CD4-positive, alpha-beta T cell (primary cell): ENCODE measurements around the gene PIM2. TPM values are rescaled to one million over a fixed set of nuclear protein-coding genes. Genes with fewer than 3 reads are reported as not detected.
"Not testable (repeated sequence)": the region's sequence is repeated elsewhere in the genome, so short reads cannot be mapped to it uniquely, and the experiment has no call there.

ENCODE experiments used
- ATAC-seq: fragments of 200-7000 bp; cut with Tn5 transposase; one replicate; pipeline ENCODE4 v1.10.0; 2022; ENCODE audit warnings: mild to moderate bottlenecking; ENCODE audit not compliant: poor library complexity
- CTCF ChIA-PET: fragments of 350-600 bp; sonication (Branson Sonifier 250); formaldehyde crosslinking; loops from one replicate; lab custom pipeline; 2021; ENCODE audit warnings: antibody characterized with exemption, inconsistent platforms; lab: Charles Lee
- POLR2A ChIA-PET: fragments of 350-600 bp; sonication (Branson Sonifier 250); formaldehyde crosslinking; loops from one replicate; lab custom pipeline; 2021; ENCODE audit warnings: antibody characterized with exemption, inconsistent platforms; lab: Charles Lee
- DNase-seq, 14 experiments: peaks; one replicate each; pipeline ENCODE4 v3.0.0-alpha.2; 2013 to 2020; ENCODE audit warnings: mixed read lengths in 2 of 14
- H3K27ac ChIP-seq, 2 donors: one replicate each; pipeline versions ENCODE4 v1.5.1 to v1.7.0; 2013; ENCODE audit warnings: low read length in 2 of 2, low read depth in 1 of 2, mild to moderate bottlenecking in 1 of 2
- H3K27me3 ChIP-seq, 2 experiments: 1 replicate in 1 of 2; 2 replicates in 1 of 2; pipeline versions ENCODE4 v1.6.1 to v1.7.0; 2013; ENCODE audit warnings: low read length in 2 of 2, control low read depth in 1 of 2, mild to moderate bottlenecking in 1 of 2, moderate library complexity in 1 of 2; ENCODE audit not compliant: insufficient read depth in 2 of 2, control insufficient read depth in 1 of 2
- H3K36me3 ChIP-seq: one replicate; pipeline ENCODE4 v1.6.1; 2013; ENCODE audit warnings: low read length, control low read depth; ENCODE audit not compliant: insufficient read depth
- H3K4me1 ChIP-seq: one replicate; pipeline ENCODE4 v1.6.1; 2013; ENCODE audit warnings: low read length, control low read depth; ENCODE audit not compliant: insufficient read depth
- H3K4me3 ChIP-seq: one replicate; pipeline ENCODE4 v1.5.1; 2013; ENCODE audit warnings: mild to moderate bottlenecking, low read length, moderate library complexity
- H3K9me3 ChIP-seq, 2 experiments: 1 replicate in 1 of 2; 2 replicates in 1 of 2; pipeline versions ENCODE4 v1.6.1 to v1.7.0; 2013; ENCODE audit warnings: low read length in 2 of 2, mild to moderate bottlenecking in 2 of 2, control low read depth in 1 of 2, moderate library complexity in 1 of 2; ENCODE audit not compliant: control insufficient read depth in 1 of 2, insufficient read depth in 1 of 2
- H3K27ac Mint-ChIP-seq: one replicate; pipeline ENCODE4 v1.8.0; 2020; ENCODE audit warnings: mixed read lengths
- H3K27me3 Mint-ChIP-seq: one replicate; pipeline ENCODE4 v1.8.0; 2021; ENCODE audit warnings: mixed read lengths
- H3K36me3 Mint-ChIP-seq: one replicate; pipeline ENCODE4 v1.8.0; 2021; ENCODE audit warnings: low read depth, mixed read lengths
- H3K4me1 Mint-ChIP-seq: one replicate; pipeline ENCODE4 v1.8.0; 2021; ENCODE audit warnings: low read depth, mixed read lengths
- H3K4me3 Mint-ChIP-seq: one replicate; pipeline ENCODE4 v1.8.0; 2020; ENCODE audit warnings: mild to moderate bottlenecking, mixed read lengths
- H3K9me3 Mint-ChIP-seq: one replicate; pipeline ENCODE4 v1.8.0; 2020; ENCODE audit warnings: mixed read lengths
- CTCF ChIP-seq: fragments of 200-600 bp; IDR thresholded peaks from one replicate; pipeline ENCODE4 v1.8.0; 2022; ENCODE audit warnings: antibody characterized with exemption, mild to moderate bottlenecking
- intact Hi-C, 2 experiments: fragments of 100-400 bp; cut with DNase I in 1 of 2; cut with micrococcal nuclease in 1 of 2; formaldehyde crosslinking; loops; one replicate each; pipeline versions ENCODE4 v1.15.1 to v1.9.0; 2023 to 2025; cut with DNase I, micrococcal nuclease
- total RNA-seq, 174 experiments: library from RNA in 2 of 174; stranded (reverse) in 2 of 174; gene quantifications; one replicate each; pipeline ENCODE4 v1.2.3 and lab custom pipeline; 2021 to 2026

PIM2 gene
- total RNA-seq, 2 experiments from 2014 or later: 212 to 225 TPM

- peaks cover 20% of the 10 kb centered on the region for H3K4me1 Mint-ChIP-seq
- POLR2A ChIA-PET: interaction anchor here (0.9 to 2.8 kb wide), 7 partner anchors 14 to 207 kb away, joined by 3 to 19 read pairs (median 9); partner anchors contain the start of genes HDAC6, OTUD5, SLC35A2 and WAS
- CTCF ChIA-PET: interaction anchor here (1.1 to 2.8 kb wide), 3 partner anchors 56 to 242 kb away, joined by 4 to 11 read pairs (median 7); partner anchors contain the start of gene OTUD5
Measured at GRCh38 chrX:48890296-48890925, 28.4 kb downstream of the PIM2 start.

GRCh38 chrX:48886586-48886985, 32.2 kb downstream of the PIM2 start:
- H3K27me3 ChIP-seq, H3K36me3 ChIP-seq, H3K4me3 ChIP-seq, H3K4me3 Mint-ChIP-seq, POLR2A ChIA-PET, ATAC-seq, H3K27ac ChIP-seq, DNase-seq, H3K36me3 Mint-ChIP-seq, CTCF ChIA-PET, H3K4me1 ChIP-seq, H3K9me3 ChIP-seq, H3K9me3 Mint-ChIP-seq, H3K27ac Mint-ChIP-seq, H3K27me3 Mint-ChIP-seq: not testable (repeated sequence)
- H3K4me1 Mint-ChIP-seq: peaks cover 11% of the 10 kb centered on the region
- intact Hi-C loops: loop anchor here in 1 of 2 experiments (10.0 kb wide), 1 partner anchor 52 kb away; the partner anchor contains the start of gene PCSK1N

More at GRCh38 chrX:48890296-48890925, 28.4 kb downstream of the PIM2 start:
- Histone ChIP-seq H3K27me3 (no peaks in the 10 kb centered on the region), H3K4me3 (peak overlapping the region; percentile 60), H3K27ac (peak overlapping the region in 1 of 2 donors; percentile 29), H3K36me3 (peaks cover 19% of the 10 kb centered on the region), H3K4me1 (peaks cover 17% of the 10 kb centered on the region), H3K9me3 (no peaks in the 10 kb centered on the region)
- peak overlapping the region; percentile 82 for H3K27ac Mint-ChIP-seq
- TF ChIP-seq CTCF: no peak
- H3K9me3 Mint-ChIP-seq: no peaks in the 10 kb centered on the region
- H3K27me3 Mint-ChIP-seq: no peaks in the 10 kb centered on the region
- intact Hi-C loops: loop anchor here (2.0 to 5.0 kb wide), 3 partner anchors 26 to 152 kb away; partner anchors contain the start of gene TFE3 (in 1 of the 2)
- peak overlapping the region; percentile 94 for H3K4me3 Mint-ChIP-seq
- DNase-seq (no peak), ATAC-seq (no peak)
- peaks cover 8% of the 10 kb centered on the region for H3K36me3 Mint-ChIP-seq

GRCh38 chrX:48883729-48884128, 35.1 kb downstream of the PIM2 start:
- H3K36me3 Mint-ChIP-seq: no peaks in the 10 kb centered on the region
- no peak overlapping the region for H3K4me3 ChIP-seq
- no peak overlapping the region for H3K27ac Mint-ChIP-seq
- TF ChIP-seq CTCF: no peak
- no peaks in the 10 kb centered on the region for H3K27me3 ChIP-seq
- H3K36me3 ChIP-seq: no peaks in the 10 kb centered on the region
- H3K4me3 Mint-ChIP-seq: no peak overlapping the region
- intact Hi-C loops: loop anchor here in 1 of 2 experiments (10.0 kb wide), 1 partner anchor 49 kb away; the partner anchor contains the start of gene PCSK1N
- ChIA-PET CTCF (no interaction called here), POLR2A (no interaction called here)
- DNase-seq (no peak), ATAC-seq (no peak)
- no peaks in the 10 kb centered on the region for H3K4me1 Mint-ChIP-seq
- H3K27ac ChIP-seq: no peak overlapping the region
- no peaks in the 10 kb centered on the region for H3K9me3 Mint-ChIP-seq
- no peaks in the 10 kb centered on the region for H3K4me1 ChIP-seq
- H3K9me3 ChIP-seq: no peaks in the 10 kb centered on the region
- no peaks in the 10 kb centered on the region for H3K27me3 Mint-ChIP-seq

GRCh38 chrX:48876944-48877343, 41.9 kb downstream of the PIM2 start:
- intact Hi-C loops, H3K27ac Mint-ChIP-seq, H3K9me3 ChIP-seq, H3K27me3 ChIP-seq, H3K9me3 Mint-ChIP-seq, H3K27ac ChIP-seq, H3K27me3 Mint-ChIP-seq, H3K4me3 Mint-ChIP-seq, H3K4me1 Mint-ChIP-seq, DNase-seq, CTCF ChIA-PET, H3K4me3 ChIP-seq, H3K36me3 Mint-ChIP-seq, H3K36me3 ChIP-seq, ATAC-seq, POLR2A ChIA-PET, H3K4me1 ChIP-seq: not testable (repeated sequence)

- H3K9me3 ChIP-seq, H3K4me1 ChIP-seq, POLR2A ChIA-PET, H3K27me3 ChIP-seq, H3K27ac ChIP-seq, DNase-seq, H3K9me3 Mint-ChIP-seq, H3K4me3 ChIP-seq, ATAC-seq, H3K27me3 Mint-ChIP-seq, H3K4me1 Mint-ChIP-seq, H3K36me3 Mint-ChIP-seq, H3K36me3 ChIP-seq, CTCF ChIA-PET, H3K27ac Mint-ChIP-seq, intact Hi-C loops, H3K4me3 Mint-ChIP-seq: not testable (repeated sequence)
Measured at GRCh38 chrX:48872017-48872416, 46.8 kb downstream of the PIM2 start.
